Measurements from ENCODE around the gene TBXAS1.

GRCh38 chr7:140049339-140050024 lies 220.4 kb downstream of the TBXAS1 start:
- TF ChIP-seq CTCF (IDR thresholded peaks at IDR 0.05 in 4 of 5, conservative IDR thresholded peaks at IDR 0.05 in 1 of 5) (no peak), POLR2A (IDR thresholded peaks at IDR 0.05) (no peak)

Data from gastrocnemius medialis (tissue), 4 donors.